IMR-90 (cell line): Measurements from ENCODE around the gene MARS1.

ENCODE experiments used
- CTCF ChIP-seq: conservative IDR thresholded peaks from 2 replicates; pipeline ENCODE4 v1.5.1; 2012; ENCODE audit warnings: mild to moderate bottlenecking, low read depth, low read length, improper control_type of control experiment
- MAFK ChIP-seq: IDR thresholded peaks from 2 replicates; pipeline ENCODE4 v1.6.1; 2012; ENCODE audit warnings: low read depth, low read length, improper control_type of control experiment

DNA sequence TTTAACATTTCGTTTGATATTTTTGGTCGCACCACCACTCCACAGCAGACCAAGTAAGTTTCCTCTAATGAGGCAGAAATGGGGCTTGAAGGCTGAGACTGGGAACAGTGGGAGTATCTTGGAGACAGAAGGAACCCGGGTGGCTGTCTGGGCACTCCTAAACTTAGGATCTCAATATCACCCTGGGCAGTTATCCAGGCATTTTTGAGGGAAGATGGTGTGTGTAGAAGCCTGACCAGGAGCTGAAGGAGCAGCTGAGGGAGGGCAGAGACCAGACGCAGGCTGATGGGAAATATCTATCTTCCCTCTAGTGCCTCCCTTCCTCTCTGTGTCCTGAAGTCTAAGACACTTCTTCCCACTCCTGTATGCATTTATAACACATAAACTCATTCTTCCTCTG lies 10.7 kb downstream of the MARS1 start:
- TF ChIP-seq CTCF (no peak), MAFK (no peak)
